ENCODE measurements around the gene TRAK1. TPM values are rescaled to one million over a fixed set of nuclear protein-coding genes. Genes with fewer than 3 reads are reported as not detected.

TRAK1 gene
- total and polyA plus RNA-seq, 4 donors, result 35.3 to 69.6 (median 51.7) TPM

DNA sequence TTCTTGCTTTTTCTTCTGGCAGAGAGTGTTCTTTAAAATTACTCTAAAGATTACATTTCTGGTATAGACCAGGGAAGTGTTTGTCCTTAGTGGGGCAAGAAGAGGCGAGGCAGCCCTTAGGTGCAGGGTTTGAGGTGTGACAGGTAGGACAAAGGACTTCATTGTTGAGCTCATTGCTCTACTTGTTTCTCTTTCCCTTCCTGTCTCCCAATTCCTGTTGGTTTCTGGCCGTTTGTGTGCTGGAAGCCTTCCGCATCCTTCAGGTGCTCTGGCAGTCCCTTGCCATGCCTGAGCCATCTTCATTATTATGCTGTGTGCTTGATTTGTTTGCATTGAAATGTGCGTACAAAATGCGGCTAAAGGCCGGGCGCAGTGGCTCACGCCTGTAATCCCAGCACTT lies 89.7 kb downstream of the TRAK1 start:
- Histone ChIP-seq H3K9me3 (ENCODE audit: control insufficient read depth, insufficient read depth, low read length) (no peaks in the 10 kb centered on the region), H3K27ac (ENCODE audit: low read depth, low read length) (no peak overlapping the region), H3K4me3 (ENCODE audit: low read depth, low read length) (no peak overlapping the region), H3K4me1 (ENCODE audit: control insufficient read depth, insufficient read depth, low read length) (peaks cover 29% of the 10 kb centered on the region), H3K27me3 (ENCODE audit: control insufficient read depth, insufficient read depth, low read length) (no peaks in the 10 kb centered on the region), H3K36me3 (ENCODE audit: control insufficient read depth, insufficient read depth, low read length) (peaks cover 9% of the 10 kb centered on the region)
- no peak for DNase-seq (ENCODE audit: low read depth in 4 of 6, low spot score in 6 of 6)
- 97% methylated on average over 5 of the region's 8 CpGs for WGBS (ENCODE audit: insufficient coverage)

DNA sequence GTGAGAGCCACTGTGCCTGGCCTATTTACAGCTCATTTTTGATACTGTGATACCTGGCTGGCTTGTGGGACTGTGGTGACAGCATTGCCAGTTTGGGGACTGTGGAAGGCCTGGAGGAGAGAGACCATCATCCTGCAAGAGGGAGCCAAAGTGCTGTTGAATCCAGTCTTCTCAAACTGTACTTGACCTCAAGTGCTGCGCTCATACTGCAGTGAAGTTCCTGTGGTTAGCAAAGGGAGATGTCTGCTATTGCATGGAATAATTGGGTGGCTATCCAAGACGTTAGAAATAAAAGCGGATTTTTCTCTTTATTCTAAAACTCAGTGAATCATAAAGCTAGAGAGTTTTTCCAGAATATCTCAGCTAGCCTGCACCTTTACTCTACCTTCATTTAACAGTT lies 91.4 kb downstream of the TRAK1 start:
- no peak for DNase-seq (ENCODE audit: low read depth in 4 of 6, low spot score in 6 of 6)
- no CpG with 5 or more reads among the region's 3 CpGs for WGBS (ENCODE audit: insufficient coverage)
- Histone ChIP-seq H3K27me3 (ENCODE audit: control insufficient read depth, insufficient read depth, low read length) (no peaks in the 10 kb centered on the region), H3K27ac (ENCODE audit: low read depth, low read length) (no peak overlapping the region), H3K4me3 (ENCODE audit: low read depth, low read length) (no peak overlapping the region), H3K9me3 (ENCODE audit: control insufficient read depth, insufficient read depth, low read length) (no peaks in the 10 kb centered on the region), H3K36me3 (ENCODE audit: control insufficient read depth, insufficient read depth, low read length) (peaks cover 9% of the 10 kb centered on the region), H3K4me1 (ENCODE audit: control insufficient read depth, insufficient read depth, low read length) (peaks cover 25% of the 10 kb centered on the region)

- H3K9me3 ChIP-seq (ENCODE audit: control insufficient read depth, insufficient read depth, low read length), result no peaks in the 10 kb centered on the region
- no peak for DNase-seq (ENCODE audit: low read depth in 4 of 6, low spot score in 6 of 6)
- H3K27ac ChIP-seq (ENCODE audit: low read depth, low read length), result no peak overlapping the region
- no peaks in the 10 kb centered on the region for H3K27me3 ChIP-seq (ENCODE audit: control insufficient read depth, insufficient read depth, low read length)
- H3K4me3 ChIP-seq (ENCODE audit: low read depth, low read length), result no peak overlapping the region
- H3K36me3 ChIP-seq (ENCODE audit: control insufficient read depth, insufficient read depth, low read length), result peaks cover 14% of the 10 kb centered on the region
- WGBS (ENCODE audit: insufficient coverage), result no CpG with 5 or more reads among the region's 3 CpGs
- H3K4me1 ChIP-seq (ENCODE audit: control insufficient read depth, insufficient read depth, low read length), result peaks cover 14% of the 10 kb centered on the region
Observed at GRCh38 chr3:42183991-42184632, 93.0 kb downstream of the TRAK1 start.

GRCh38 chr3:42184651-42185443 lies 93.7 kb downstream of the TRAK1 start:
- Histone ChIP-seq H3K27ac (ENCODE audit: low read depth, low read length) (no peak overlapping the region), H3K4me1 (ENCODE audit: control insufficient read depth, insufficient read depth, low read length) (peaks cover 13% of the 10 kb centered on the region), H3K4me3 (ENCODE audit: low read depth, low read length) (no peak overlapping the region), H3K27me3 (ENCODE audit: control insufficient read depth, insufficient read depth, low read length) (no peaks in the 10 kb centered on the region), H3K9me3 (ENCODE audit: control insufficient read depth, insufficient read depth, low read length) (no peaks in the 10 kb centered on the region), H3K36me3 (ENCODE audit: control insufficient read depth, insufficient read depth, low read length) (peaks cover 18% of the 10 kb centered on the region)
- no peak for DNase-seq (ENCODE audit: low read depth in 4 of 6, low spot score in 6 of 6)
- 77% methylated on average over 18 of the region's 23 CpGs for WGBS (ENCODE audit: insufficient coverage)

- H3K4me1 ChIP-seq (ENCODE audit: control insufficient read depth, insufficient read depth, low read length), result peaks cover 17% of the 10 kb centered on the region
- H3K27ac ChIP-seq (ENCODE audit: low read depth, low read length), result no peak overlapping the region
- WGBS (ENCODE audit: insufficient coverage), result 96% methylated on average over 8 of the region's 9 CpGs
- no peaks in the 10 kb centered on the region for H3K9me3 ChIP-seq (ENCODE audit: control insufficient read depth, insufficient read depth, low read length)
- H3K4me3 ChIP-seq (ENCODE audit: low read depth, low read length), result no peak overlapping the region
- no peaks in the 10 kb centered on the region for H3K27me3 ChIP-seq (ENCODE audit: control insufficient read depth, insufficient read depth, low read length)
- H3K36me3 ChIP-seq (ENCODE audit: control insufficient read depth, insufficient read depth, low read length), result peaks cover 22% of the 10 kb centered on the region
- no peak for DNase-seq (ENCODE audit: low read depth in 4 of 6, low spot score in 6 of 6)
Observed at GRCh38 chr3:42187936-42188335, 96.8 kb downstream of the TRAK1 start.

GRCh38 chr3:42188376-42188775 lies 97.2 kb downstream of the TRAK1 start:
- Histone ChIP-seq H3K4me3 (ENCODE audit: low read depth, low read length) (no peak overlapping the region), H3K27ac (ENCODE audit: low read depth, low read length) (no peak overlapping the region), H3K27me3 (ENCODE audit: control insufficient read depth, insufficient read depth, low read length) (no peaks in the 10 kb centered on the region), H3K4me1 (ENCODE audit: control insufficient read depth, insufficient read depth, low read length) (peaks cover 17% of the 10 kb centered on the region), H3K9me3 (ENCODE audit: control insufficient read depth, insufficient read depth, low read length) (no peaks in the 10 kb centered on the region), H3K36me3 (ENCODE audit: control insufficient read depth, insufficient read depth, low read length) (peaks cover 22% of the 10 kb centered on the region)
- DNase-seq (ENCODE audit: low read depth in 4 of 6, low spot score in 6 of 6), result no peak
- 92% methylated on average over 1 of the region's 1 CpG for WGBS (ENCODE audit: insufficient coverage)

- peaks cover 29% of the 10 kb centered on the region for H3K36me3 ChIP-seq (ENCODE audit: control insufficient read depth, insufficient read depth, low read length)
- peaks cover 17% of the 10 kb centered on the region for H3K4me1 ChIP-seq (ENCODE audit: control insufficient read depth, insufficient read depth, low read length)
- WGBS (ENCODE audit: insufficient coverage), result 92% methylated on average over 2 of the region's 6 CpGs
- H3K27ac ChIP-seq (ENCODE audit: low read depth, low read length), result no peak overlapping the region
- no peak overlapping the region for H3K4me3 ChIP-seq (ENCODE audit: low read depth, low read length)
- H3K27me3 ChIP-seq (ENCODE audit: control insufficient read depth, insufficient read depth, low read length), result no peaks in the 10 kb centered on the region
- no peak for DNase-seq (ENCODE audit: low read depth in 4 of 6, low spot score in 6 of 6)
- H3K9me3 ChIP-seq (ENCODE audit: control insufficient read depth, insufficient read depth, low read length), result no peaks in the 10 kb centered on the region
Observed at GRCh38 chr3:42189001-42189460, 97.9 kb downstream of the TRAK1 start.

DNA sequence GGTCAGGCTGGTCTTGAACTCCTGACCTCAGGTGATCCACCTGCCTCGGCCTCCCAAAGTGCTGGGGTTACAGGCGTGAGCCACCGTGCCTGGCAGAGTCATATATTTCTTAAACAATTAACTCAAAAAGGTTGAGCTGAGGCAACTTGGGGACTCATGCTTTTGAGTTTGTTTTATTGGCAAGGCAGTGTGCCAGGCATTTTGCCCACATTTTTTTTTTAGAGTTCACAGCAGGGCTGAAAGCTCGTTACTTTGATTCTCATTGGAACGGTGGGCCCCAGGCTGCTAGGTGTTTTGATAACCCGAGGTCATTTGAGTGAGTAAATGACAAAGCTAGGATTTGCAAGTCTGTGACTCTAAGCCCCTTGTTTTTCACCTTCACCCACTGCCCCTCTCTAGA lies 98.6 kb downstream of the TRAK1 start:
- 8% methylated on average over 2 of the region's 6 CpGs for WGBS (ENCODE audit: insufficient coverage)
- no peak overlapping the region for H3K27ac ChIP-seq (ENCODE audit: low read depth, low read length)
- peaks cover 33% of the 10 kb centered on the region for H3K36me3 ChIP-seq (ENCODE audit: control insufficient read depth, insufficient read depth, low read length)

GRCh38 chr3:42190701-42191442 lies 99.7 kb downstream of the TRAK1 start:
- Histone ChIP-seq H3K4me1 (ENCODE audit: control insufficient read depth, insufficient read depth, low read length) (peaks cover 11% of the 10 kb centered on the region), H3K4me3 (ENCODE audit: low read depth, low read length) (no peak overlapping the region), H3K27ac (ENCODE audit: low read depth, low read length) (no peak overlapping the region), H3K36me3 (ENCODE audit: control insufficient read depth, insufficient read depth, low read length) (peaks cover 38% of the 10 kb centered on the region), H3K9me3 (ENCODE audit: control insufficient read depth, insufficient read depth, low read length) (no peaks in the 10 kb centered on the region), H3K27me3 (ENCODE audit: control insufficient read depth, insufficient read depth, low read length) (no peaks in the 10 kb centered on the region)
- WGBS (ENCODE audit: insufficient coverage), result 34% methylated on average over 8 of the region's 11 CpGs
- DNase-seq (ENCODE audit: low read depth in 4 of 6, low spot score in 6 of 6), result peak; percentile 45 to 91 (median 62)

More for the DNA sequence above, 98.6 kb downstream of the TRAK1 start:
- H3K9me3 ChIP-seq (ENCODE audit: control insufficient read depth, insufficient read depth, low read length), result no peaks in the 10 kb centered on the region
- no peaks in the 10 kb centered on the region for H3K27me3 ChIP-seq (ENCODE audit: control insufficient read depth, insufficient read depth, low read length)
- H3K4me3 ChIP-seq (ENCODE audit: low read depth, low read length), result no peak overlapping the region
- no peak for DNase-seq (ENCODE audit: low read depth in 4 of 6, low spot score in 6 of 6)
- H3K4me1 ChIP-seq (ENCODE audit: control insufficient read depth, insufficient read depth, low read length), result peaks cover 14% of the 10 kb centered on the region

Measured in spinal cord (tissue), 10 donors.